Neural cell (in vitro differentiated cells): ENCODE measurements around the gene STRIP1.

Source experiments
- CTCF ChIP-seq: fragments of 450-650 bp; IDR thresholded peaks from 2 replicates; pipeline ENCODE4 v1.5.1; 2014; ENCODE audit warnings: antibody characterized with exemption, mild to moderate bottlenecking, moderate library complexity; ENCODE audit not compliant: poor library complexity, severe bottlenecking
- EZH2 ChIP-seq: fragments of 200-600, 300-800 bp; shearing (Covaris generic), sonication (generic); IDR thresholded peaks from 2 replicates; pipeline ENCODE4 v1.6.1; 2014; ENCODE audit warnings: antibody characterized with exemption, low read length, borderline replicate concordance, mild to moderate bottlenecking; ENCODE audit not compliant: insufficient read depth, poor library complexity, severe bottlenecking
- RAD21 ChIP-seq: fragments of 450-650 bp; conservative IDR thresholded peaks from 2 replicates; pipeline ENCODE4 v1.6.1; 2014; ENCODE audit warnings: antibody characterized with exemption, mild to moderate bottlenecking, moderate library complexity
- TF ChIP-seq, protein P1 (sequence below): IDR thresholded peaks from 2 replicates; pipeline ENCODE4 v1.6.1; 2012; ENCODE audit warnings: borderline replicate concordance

DNA sequence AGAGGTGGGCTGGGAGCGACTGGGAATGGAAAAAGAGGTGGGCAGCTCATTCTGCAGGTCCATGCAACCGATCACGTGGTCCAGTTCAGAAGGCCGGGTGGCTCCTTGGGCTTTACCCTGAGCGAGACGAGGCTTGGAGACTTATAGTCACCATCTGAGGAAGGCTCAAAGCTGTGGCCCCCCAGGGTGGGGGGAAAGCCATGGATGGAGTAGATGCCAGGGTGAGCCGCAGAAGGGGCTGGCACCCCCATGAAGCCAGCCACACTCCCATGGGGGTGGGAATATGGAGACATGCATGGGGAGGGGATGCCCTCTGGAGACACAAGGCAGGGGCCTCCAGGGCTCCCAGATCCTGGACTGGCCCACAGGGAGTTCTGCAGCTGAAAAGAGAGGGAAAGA is 26.2 kb downstream of the STRIP1 start:
- TF ChIP-seq RAD21: no peak
- no peak for TF ChIP-seq EZH2
- no peak for TF ChIP-seq CTCF
- TF ChIP-seq, protein P1, sequence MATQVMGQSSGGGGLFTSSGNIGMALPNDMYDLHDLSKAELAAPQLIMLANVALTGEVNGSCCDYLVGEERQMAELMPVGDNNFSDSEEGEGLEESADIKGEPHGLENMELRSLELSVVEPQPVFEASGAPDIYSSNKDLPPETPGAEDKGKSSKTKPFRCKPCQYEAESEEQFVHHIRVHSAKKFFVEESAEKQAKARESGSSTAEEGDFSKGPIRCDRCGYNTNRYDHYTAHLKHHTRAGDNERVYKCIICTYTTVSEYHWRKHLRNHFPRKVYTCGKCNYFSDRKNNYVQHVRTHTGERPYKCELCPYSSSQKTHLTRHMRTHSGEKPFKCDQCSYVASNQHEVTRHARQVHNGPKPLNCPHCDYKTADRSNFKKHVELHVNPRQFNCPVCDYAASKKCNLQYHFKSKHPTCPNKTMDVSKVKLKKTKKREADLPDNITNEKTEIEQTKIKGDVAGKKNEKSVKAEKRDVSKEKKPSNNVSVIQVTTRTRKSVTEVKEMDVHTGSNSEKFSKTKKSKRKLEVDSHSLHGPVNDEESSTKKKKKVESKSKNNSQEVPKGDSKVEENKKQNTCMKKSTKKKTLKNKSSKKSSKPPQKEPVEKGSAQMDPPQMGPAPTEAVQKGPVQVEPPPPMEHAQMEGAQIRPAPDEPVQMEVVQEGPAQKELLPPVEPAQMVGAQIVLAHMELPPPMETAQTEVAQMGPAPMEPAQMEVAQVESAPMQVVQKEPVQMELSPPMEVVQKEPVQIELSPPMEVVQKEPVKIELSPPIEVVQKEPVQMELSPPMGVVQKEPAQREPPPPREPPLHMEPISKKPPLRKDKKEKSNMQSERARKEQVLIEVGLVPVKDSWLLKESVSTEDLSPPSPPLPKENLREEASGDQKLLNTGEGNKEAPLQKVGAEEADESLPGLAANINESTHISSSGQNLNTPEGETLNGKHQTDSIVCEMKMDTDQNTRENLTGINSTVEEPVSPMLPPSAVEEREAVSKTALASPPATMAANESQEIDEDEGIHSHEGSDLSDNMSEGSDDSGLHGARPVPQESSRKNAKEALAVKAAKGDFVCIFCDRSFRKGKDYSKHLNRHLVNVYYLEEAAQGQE: no peak
